GM19463 (cell line): ENCODE data around the gene SLC26A6.

Experiments
- ATAC-seq: cut with Tn5 transposase; IDR thresholded peaks from one replicate; pipeline ENCODE4 v1.9.1; 2021; ENCODE audit warnings: mild to moderate bottlenecking, moderate library complexity; ENCODE audit not compliant: unreplicated experiment

The SLC26A6 gene

DNA sequence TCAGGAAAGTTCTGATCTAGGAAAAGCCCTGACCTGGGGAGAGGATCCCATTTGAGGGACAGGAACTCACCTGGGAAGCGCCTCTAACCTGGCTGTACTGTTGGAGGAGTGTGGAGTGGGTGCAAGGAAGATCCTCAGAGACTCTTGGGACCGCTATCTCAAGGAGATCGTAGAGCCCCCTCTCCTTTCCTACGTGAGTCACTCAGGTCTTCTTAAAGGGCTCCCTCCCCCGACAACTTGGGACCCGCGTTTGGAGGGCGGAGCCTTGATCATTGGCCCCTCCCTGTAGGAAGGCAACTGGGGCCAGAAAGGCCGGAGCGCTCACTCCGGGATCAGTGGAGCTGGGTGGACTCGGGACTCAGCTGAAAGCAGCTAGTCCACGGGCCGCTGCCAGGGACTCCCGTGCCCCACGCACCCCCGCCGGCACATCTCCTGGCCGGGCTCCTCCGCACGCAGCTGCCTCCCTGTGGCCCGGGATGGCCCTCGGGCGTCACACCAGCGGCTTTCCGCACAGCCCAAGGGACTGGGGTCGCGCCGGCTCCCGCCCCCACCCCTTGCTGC is 520 bp downstream of the SLC26A6 start:
- ATAC-seq, result no peak

DNA sequence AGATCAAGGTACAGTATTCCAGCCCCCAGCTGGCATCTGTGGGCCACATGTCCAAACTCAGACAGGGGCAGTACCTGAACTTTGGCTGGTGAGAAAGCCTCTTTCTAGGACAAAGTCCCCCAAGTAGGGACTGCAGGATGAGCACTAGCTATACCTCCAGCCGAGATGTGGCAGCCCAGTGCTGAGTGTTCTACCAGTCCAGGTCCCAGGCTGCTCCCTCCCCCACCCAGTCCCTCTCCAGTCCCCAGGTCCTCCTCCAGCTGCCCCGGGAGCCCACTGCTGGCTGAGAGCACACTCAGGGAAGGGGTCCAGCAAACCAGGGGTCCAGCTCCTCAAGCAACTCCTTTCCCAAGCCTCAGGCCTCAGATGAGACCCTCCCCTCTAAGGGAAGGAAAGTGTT is 1.5 kb downstream of the SLC26A6 start:
- ATAC-seq, result no peak

DNA sequence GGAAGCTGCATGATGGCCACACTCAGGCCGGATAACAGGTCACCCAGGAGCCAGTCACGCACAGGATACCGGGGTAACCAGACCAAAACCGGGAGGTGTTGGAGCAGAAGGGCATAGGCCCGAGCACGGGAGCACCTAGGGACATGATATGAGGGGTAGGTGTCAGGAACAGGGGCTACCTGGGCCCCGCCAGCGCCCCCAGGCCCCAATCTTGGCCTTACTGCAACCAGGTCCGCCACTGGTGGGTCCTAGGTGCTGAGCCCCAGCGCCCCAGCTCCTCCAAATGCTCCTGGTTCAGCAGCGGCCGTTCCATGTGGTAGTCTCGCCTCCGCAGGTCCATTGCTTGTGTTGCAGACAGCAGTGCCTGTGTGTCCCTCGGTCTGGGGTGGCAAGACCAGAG is 2.0 kb downstream of the SLC26A6 start:
- ATAC-seq, result no peak

DNA sequence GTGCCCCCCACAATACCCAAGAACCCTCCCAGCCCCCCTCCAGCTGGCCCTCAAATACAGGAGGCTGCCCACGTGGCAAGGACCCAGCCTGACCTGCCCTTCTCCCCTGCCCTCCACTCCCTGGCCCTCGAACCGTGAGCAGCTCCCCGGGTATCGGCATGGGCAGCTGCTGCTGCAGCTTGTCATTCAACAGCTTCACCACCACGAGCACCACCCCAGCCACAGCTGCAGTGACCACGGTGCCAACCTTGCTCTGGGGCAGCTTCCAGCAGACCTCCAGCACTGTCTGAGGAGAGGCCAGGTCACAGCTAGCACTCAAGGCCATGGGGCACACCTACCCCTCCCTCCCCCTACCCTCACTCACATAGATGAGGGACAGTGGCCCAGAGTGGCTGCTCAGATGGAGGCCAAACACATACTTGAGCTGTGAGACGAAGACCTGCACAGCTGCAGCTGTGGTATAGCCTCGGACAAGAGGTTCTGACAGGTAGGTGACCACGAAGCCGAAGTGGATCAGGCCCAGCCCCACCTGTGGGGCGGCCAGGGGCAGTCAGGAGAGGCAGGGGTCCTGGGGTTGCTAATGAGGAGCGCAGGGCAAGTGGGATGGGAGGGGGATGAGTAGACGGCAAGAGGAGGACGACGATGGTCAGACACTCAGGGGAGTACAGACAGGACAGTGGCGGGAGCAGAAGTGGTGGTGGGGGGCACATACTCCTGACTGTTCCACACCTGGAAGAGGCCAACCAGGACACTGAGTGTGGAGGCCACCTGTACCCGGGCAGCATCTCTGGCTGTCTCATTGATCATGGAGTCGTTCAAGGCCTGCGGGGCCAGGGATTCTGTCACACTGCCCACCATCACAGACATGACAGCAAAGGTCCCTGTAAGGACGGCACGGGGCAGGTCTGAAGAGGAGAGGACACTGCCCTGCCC is 3.5 kb downstream of the SLC26A6 start:
- no peak for ATAC-seq

DNA sequence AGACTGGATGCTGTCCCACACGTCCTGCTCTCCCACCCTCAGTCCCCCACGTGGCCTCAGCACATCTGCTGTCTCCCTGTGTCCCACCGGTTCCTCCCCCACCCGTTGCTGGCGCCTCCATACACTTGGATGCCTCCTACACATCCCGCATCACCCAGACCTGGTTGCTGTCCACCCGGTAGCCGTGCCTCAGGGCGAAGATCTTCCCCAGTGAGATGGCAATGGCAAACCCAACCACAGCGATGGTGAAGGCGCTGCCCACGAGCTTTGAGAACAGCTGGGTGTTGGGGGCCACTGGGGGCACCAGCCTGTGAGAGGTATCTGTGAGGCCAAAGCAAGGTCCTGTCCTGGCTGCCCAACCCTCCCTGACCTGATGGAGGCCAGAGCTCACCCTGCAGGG is 4.4 kb downstream of the SLC26A6 start:
- no peak for ATAC-seq

DNA sequence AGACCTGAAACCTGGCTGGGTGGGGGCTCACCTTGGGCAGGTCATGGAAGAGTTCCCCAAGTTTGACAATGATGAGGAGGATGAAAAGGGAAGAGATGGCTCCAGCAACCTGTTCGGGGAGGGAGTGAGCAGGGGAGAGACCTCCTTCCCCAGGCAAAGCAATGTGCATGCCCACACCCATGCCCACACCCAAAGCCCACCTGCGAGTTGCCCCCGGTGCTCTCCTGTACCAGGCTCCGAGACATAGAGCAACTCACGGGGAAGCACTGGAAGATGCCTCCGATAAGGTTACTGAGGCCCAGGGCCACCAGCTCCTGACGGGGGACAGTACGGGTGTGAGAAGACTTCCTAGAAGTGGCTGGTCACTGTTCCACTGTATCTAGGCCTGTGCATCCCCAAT is 4.9 kb downstream of the SLC26A6 start:
- no peak for ATAC-seq

DNA sequence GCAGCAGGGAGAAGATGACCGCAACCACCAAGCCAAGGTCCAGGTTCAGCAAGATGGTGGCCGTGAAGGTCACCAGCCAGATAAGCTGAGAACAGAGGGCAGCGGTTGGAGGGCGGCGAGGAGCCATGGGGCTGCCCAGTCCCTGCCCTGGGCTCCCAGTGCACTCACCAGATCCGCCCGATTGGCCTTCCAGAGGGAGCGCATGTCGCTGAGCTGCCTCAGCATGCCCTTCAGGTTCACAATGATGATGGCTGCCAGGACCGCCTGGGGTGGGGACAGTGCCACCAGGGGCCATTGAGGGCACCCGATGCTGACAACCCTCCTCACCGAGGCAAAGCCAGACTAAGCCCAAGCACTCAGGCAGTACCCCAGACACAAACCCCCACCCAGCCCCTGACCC is 5.4 kb downstream of the SLC26A6 start:
- ATAC-seq, result no peak

DNA sequence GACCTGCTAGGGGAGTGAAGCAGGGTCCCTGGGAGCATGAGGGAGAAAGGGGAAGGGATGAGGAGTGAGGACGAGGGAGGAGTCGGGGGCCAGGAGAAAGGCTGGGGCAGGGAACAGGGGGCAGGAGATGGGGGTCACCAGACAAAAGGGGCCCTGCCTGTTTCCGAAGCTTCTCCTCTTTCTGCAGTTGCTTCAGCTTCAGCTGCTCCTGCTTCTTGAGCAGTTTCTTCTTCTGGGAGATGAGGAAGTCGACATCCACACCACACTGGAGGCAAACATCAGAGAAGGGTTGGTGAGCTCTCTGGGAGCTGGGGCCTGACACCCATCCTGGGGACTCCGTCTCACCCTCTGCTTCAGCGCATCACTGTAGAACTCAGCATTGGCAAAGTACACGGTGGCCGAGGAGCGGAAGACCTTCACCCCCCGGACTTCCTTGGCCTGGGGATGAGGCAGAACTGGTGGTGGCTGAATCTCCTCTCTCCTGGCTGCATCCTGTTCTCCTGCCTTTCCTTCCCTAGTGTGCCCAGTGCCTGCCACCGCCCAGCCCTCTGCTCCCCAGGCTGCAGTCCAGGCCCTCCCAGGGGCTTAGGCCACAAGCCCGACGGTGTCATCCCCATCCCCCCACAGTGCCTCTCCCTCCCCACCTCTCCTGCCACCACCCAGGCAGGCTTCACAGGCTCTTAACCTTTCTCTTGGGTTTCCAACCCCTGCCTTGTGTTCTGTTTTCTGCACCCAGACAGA is 6.8 kb downstream of the SLC26A6 start:
- ATAC-seq, result no peak

DNA sequence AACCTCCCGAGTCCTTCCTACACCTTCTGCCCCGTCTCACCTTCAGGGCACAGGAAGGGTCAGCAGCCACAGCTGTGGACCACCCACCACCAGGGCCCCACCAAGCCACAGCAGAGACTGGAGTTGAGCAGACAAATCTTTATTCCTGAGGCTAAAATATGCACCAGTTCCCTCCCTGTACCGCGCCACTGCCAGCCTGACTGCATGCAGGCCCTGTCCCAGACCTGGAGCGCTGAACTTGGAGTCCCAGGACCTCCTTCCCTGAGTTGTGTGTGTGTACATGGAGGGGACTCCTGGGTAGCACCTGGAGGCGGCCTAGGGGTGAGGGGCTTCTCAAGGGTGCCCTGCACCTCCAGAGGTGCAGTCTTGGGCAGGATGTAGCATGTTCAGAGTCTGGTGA is 9.7 kb downstream of the SLC26A6 start:
- ATAC-seq, result no peak

DNA sequence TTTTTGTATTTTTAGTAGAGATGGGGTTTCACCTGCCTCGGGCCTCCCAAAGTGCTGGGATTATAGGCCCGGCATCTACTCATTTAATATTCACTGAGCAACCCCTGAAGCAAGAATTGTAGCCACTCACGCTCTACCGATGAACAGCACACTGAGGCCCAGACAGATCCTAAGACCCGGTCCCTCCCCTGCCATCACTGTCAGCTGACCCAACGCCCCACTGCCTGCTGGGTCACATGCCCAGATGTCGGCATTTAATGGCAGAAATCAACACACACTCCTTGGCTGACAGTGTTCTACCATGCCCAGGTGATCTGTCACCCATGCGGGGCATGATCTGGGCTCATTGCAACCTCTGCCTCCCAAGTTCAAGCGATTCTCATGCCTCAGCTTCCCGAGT is 10.5 kb downstream of the SLC26A6 start:
- ATAC-seq, result no peak

DNA sequence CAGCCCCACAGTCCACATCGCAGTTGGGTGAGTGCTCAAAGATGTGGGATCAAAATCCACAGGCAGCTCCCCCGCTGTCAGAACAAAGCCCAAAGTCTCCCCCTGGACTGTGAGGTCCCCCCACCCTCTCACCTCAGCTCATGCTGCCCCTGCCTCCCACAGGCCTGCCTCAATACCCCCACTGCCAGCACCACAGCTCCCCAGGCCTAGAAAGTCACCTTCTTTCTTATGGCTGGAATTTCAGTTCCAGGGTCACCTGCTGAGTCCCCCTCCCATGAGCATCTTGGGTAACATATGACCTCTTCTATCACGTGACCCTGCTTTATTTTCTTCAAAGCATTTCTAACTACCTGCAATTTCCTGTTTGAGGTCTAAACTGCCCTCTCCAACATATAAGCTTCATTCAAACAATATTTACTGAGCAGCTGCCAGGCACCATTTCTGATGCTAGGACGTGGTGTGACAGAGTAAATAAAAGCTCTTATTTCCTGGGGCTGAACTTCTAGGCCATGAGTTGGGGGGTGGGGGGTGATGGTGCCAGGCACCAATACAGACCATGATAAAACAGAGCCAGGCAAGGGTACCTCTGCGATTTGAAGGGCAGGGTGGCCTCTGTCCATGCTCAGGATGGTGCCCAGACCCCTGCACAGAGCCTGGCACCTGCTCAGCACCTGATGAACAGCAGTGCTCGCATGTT is 11.3 kb downstream of the SLC26A6 start:
- ATAC-seq, result no peak

DNA sequence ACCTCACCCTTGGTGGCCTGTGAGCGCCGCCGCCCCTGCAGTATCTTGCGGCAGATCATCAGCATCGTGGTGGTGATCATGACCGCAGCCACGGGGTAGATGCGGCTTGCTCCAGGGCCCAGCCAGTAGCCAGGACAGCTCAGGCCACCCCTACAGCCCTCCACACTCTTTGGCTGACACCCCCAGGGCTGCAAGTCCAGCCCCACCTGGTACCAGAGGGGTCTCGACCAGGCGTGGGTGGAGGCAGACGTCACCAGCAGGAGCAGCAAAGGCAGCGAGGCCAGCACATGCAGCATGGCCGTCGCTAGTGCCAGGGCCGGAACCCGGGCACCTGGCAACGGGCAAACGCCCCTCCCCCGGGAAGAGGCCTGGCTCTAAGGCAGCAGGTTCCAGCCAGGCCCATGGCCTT is 13.8 kb downstream of the SLC26A6 start, which contains the start of gene TMEM89:
TSS of gene TMEM89 (minus strand) at position 309 of the 409 bp plus-strand sequence. CDS start at position 296, 13 bp downstream.
- no peak for ATAC-seq

DNA sequence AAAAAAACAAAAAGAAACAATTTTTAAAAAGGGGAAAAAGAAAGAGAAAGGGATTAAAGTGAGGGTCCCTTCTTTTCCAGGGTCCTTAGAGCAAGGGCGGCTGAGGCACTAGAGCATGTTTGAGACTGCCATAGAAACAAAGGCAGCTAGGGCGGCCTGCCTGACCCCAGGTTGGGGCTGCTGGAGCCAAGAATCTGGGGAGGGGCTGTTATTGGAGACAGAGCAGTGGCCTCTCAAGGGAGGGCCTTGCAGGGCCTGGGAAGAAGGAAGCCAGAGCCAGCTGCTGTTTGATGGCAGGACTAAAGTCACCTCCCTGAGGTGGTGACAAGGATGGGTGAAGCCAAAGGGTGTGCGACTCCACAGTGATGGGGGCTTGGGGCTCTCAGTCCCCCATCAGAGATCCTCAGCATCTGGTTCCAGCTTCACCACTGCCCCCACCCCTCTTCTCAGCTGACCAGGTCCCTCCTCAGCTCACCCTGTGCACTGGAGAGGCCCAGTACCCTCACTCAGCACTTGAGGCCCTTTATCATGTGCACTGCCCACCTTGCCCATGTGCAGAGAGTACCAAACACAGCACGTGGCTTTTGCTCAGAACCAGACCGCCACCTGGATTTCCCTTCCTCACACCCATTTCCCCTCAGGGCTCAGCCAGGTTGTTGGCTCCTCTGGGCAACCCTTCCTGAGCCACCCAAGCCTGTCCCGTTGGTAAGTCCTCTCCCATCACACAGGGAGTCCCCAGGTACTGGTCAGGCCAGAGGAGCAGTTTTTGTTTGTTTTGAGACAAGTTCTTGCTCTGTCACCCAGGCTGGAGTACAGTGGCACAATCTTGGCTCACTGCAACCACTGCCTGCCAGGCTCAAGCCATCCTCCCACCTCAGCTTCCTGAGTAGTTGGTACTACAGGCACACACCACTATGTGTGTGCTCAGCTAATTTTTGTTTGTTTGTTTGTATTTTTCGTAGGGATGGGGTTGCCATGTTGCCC is 15.4 kb downstream of the SLC26A6 start:
- ATAC-seq, result no peak

DNA sequence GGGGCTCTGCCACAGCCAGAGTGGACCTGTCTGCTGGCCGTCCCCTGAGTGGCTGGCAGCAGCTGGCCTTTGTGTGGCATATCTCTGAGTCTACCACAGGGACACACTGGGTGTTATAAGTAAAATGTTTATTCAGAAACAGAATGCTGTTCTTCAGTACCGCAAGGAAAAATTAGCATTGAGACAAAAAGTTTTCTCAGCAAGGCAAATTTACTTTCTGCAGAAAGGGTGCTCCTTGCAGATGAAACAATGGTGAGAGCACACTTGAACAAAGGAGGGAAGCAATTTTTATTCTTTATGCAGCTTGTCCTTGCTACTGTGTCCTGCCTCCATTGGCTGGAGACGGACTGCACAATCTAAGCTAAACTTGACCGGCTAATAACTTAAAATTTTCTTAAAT is 17.7 kb downstream of the SLC26A6 start:
- no peak for ATAC-seq

DNA sequence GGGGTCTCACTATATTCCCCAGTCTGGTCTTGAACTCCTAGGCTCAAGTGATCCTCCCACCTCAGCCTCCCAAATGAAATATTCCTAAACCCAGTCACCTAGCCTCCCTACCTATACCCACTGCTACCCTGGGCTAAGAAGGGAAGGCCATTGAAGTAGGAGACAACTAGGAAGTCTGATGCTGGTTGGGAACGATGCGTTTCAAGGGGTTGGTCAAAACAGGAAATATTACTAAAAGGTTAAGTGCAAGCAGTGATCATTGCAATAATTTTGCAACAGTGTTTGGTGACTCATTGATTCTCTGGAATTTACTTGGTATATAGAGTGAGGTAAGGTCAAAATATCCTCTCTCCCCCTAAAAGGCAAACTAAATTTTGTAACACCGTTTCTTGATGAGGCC is 21.2 kb downstream of the SLC26A6 start:
- no peak for ATAC-seq

DNA sequence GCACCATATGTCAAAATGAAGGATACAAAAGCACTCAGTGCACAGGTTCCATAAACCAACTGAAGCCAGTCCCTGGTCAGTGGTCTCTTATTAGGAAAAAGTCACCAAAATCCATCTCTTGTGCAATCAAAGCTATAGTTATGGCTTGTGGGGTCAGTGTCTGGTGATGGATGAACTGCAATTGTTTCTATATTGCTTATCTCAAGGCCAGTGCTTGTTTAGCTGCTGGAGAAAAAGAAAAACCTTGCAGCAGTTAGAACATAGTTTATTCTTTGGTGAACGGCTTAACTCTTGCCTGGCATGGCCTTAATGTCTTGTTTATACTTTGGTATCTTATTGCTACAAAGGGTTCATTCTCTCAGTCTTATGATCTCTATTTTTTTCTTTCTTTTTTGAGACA is 23.0 kb downstream of the SLC26A6 start:
- ATAC-seq, result no peak

DNA sequence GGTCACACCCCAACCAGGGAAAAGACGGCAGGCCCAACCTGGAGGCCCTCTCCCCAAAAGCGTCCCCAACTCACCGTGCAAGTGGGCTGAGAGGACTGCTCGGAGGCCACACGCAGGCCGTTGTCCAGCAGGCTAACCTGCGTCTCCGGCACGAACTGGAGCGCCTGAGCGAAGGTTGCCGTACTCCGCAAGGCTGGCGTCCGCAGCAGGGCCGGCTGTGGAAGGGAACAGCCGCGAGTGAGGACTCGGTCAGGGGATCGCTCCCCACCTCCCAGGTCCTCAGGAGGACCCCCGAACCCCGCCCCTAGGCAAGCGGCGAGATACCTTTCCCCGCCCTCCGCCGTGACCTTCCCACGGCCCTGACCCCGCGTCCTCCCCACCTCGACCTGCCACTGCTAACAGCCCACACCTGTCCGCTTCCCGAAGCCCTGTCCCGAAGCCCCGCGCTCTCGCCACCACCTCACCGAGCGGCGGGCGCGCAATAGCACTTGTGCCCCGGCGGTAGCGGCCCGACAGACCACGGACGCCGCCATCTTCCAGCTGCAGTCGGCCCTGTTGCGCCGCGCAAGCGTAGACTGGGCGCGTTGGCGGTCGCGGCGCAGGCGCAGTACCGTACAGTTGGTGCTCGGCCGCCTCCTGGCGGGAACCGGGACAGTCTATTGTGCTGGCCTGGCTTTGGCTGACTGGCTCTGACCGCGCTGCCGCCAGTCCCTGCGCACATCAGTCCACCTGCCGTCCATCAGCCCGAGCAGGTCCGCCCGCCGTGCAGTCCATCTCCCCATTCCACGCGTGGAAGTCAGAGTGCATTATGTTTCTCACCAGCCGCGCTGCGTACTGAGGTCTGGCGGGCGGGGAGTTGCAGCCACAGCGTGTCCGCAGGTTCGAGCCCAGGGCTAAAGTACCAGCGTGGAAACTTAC is 25.9 kb downstream of the SLC26A6 start, which contains the start of gene UQCRC1:
TSS of gene UQCRC1 (minus strand) at position 559 of the 918 bp plus-strand sequence. CDS start at position 533, 26 bp downstream.
- ATAC-seq, result peak; percentile 99

DNA sequence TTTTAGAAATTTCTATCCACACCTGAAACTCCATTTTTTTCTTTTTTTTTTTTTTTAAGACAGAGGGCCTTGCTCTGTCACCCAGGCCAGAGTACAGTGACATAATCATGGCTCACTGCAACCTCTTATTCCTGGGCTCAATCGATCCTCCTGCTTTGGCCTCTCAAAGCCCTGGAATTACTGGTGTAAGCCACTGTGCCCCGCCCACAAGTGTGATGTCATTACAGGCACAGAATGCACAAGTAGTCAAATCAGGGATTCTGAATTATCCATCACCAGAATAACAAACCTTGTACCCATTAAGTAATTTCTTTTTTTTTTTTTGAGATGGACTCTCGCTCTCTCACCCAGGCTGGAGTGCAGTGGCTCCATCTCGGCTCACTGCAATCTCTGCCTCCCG is 27.7 kb downstream of the SLC26A6 start:
- ATAC-seq, result no peak

DNA sequence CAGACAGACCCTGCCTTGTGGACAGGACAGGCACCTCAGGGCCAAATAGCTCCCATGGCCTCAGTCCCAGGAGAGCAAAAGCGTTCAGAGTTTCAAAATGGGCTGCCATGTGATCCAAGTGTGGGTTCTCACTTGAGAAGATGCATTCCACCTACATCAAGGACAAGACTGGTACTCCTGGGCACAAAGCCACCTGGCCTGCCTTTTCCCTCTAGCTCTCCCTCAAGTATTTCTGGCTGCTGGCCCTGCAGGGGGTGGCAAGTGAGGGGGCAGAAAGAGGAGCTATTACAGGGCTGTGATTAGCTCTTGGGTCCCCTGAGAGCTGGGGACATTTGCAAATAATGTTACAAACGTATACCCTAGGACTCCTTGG is 33.7 kb downstream of the SLC26A6 start:
- no peak for ATAC-seq
